ENCODE data around the gene EMP2.
"Not testable (repeated sequence)": the region's sequence is repeated elsewhere in the genome, so short reads cannot be mapped to it uniquely, and the experiment has no call there.

EMP2 gene

GRCh38 chr16:10521681-10522274, 58.6 kb downstream of the EMP2 start:
- no peak for DNase-seq (ENCODE audit: low read depth)

- no peak for DNase-seq (ENCODE audit: low read depth)
Observed at GRCh38 chr16:10520869-10521578, 59.4 kb downstream of the EMP2 start.

- DNase-seq (ENCODE audit: low read depth) = no peak
Observed at GRCh38 chr16:10519929-10520868, 60.2 kb downstream of the EMP2 start.

GRCh38 chr16:10519297-10519696, 61.1 kb downstream of the EMP2 start:
- DNase-seq (ENCODE audit: low read depth) = no peak

- DNase-seq (ENCODE audit: low read depth) = no peak
Observed at GRCh38 chr16:10518479-10519041, 61.8 kb downstream of the EMP2 start.

- no peak for DNase-seq (ENCODE audit: low read depth)
Observed at GRCh38 chr16:10517868-10518267, 62.5 kb downstream of the EMP2 start.

- DNase-seq (ENCODE audit: low read depth) = peak; percentile 27
Observed at GRCh38 chr16:10514369-10515055, 65.9 kb downstream of the EMP2 start.

GRCh38 chr16:10511829-10512228, 68.6 kb downstream of the EMP2 start:
- DNase-seq (ENCODE audit: low read depth) = no peak

GRCh38 chr16:10510279-10510678, 70.1 kb downstream of the EMP2 start:
- no peak for DNase-seq (ENCODE audit: low read depth)

- DNase-seq (ENCODE audit: low read depth) = no peak
Observed at GRCh38 chr16:10509534-10510025, 70.8 kb downstream of the EMP2 start.

GRCh38 chr16:10505286-10505685, 75.1 kb downstream of the EMP2 start:
- not testable (repeated sequence) for DNase-seq (ENCODE audit: low read depth)

- no peak for DNase-seq (ENCODE audit: low read depth)
Observed at GRCh38 chr16:10504404-10504885, 76.0 kb downstream of the EMP2 start.

GRCh38 chr16:10502776-10503175, 77.6 kb downstream of the EMP2 start:
- DNase-seq (ENCODE audit: low read depth) = no peak

- no peak for DNase-seq (ENCODE audit: low read depth)
Observed at GRCh38 chr16:10501016-10501607, 79.3 kb downstream of the EMP2 start.

GRCh38 chr16:10500582-10500981, 79.8 kb downstream of the EMP2 start:
- DNase-seq (ENCODE audit: low read depth) = no peak

- DNase-seq (ENCODE audit: low read depth) = no peak
Observed at GRCh38 chr16:10497132-10498101, 83.0 kb downstream of the EMP2 start.

GRCh38 chr16:10495031-10495345, 85.4 kb downstream of the EMP2 start:
- DNase-seq (ENCODE audit: low read depth) = no peak

GRCh38 chr16:10494343-10495030, 85.9 kb downstream of the EMP2 start:
- DNase-seq (ENCODE audit: low read depth) = no peak

GRCh38 chr16:10493276-10493675, 87.1 kb downstream of the EMP2 start:
- DNase-seq (ENCODE audit: low read depth) = no peak
